GM19328 (cell line): Measurements from ENCODE around the gene PM20D2.

Experiments used
- ATAC-seq: cut with Tn5 transposase; IDR thresholded peaks from one replicate; pipeline ENCODE4 v1.9.1; 2021; ENCODE audit warnings: mild to moderate bottlenecking, moderate library complexity; ENCODE audit not compliant: unreplicated experiment

Gene PM20D2

GRCh38 chr6:89199579-89199978 is 53.7 kb downstream of the PM20D2 start:
- ATAC-seq = no peak

- ATAC-seq = no peak
These were observed 54.9 kb downstream of the PM20D2 start for GRCh38 chr6:89200706-89201215.

GRCh38 chr6:89204096-89204495 is 58.2 kb downstream of the PM20D2 start:
- ATAC-seq = no peak

DNA sequence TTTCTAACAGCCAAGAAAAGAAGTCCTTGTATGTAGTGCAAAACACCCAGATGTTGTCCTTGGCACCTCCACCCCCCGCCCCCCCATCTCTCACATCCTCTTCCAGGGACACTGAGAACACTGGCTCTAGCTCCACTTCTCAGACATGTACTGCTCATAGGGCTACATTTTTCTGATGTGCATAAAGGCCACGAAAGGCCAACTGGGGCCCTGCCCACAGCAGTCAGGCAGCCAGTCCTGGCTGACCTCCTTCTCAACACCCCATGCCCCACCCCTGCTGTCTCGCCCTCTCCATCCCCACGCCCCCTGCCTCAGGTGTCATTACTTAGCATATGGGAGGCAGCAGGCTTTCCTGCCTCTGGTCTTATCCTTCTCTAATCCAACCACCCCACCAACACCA is 60.0 kb downstream of the PM20D2 start:
- ATAC-seq = no peak

- no peak for ATAC-seq
These were observed 62.7 kb downstream of the PM20D2 start for GRCh38 chr6:89208551-89208950.

GRCh38 chr6:89209457-89209856 is 63.6 kb downstream of the PM20D2 start:
- no peak for ATAC-seq

- ATAC-seq = no peak
These were observed 66.6 kb downstream of the PM20D2 start for GRCh38 chr6:89212472-89212871.

DNA sequence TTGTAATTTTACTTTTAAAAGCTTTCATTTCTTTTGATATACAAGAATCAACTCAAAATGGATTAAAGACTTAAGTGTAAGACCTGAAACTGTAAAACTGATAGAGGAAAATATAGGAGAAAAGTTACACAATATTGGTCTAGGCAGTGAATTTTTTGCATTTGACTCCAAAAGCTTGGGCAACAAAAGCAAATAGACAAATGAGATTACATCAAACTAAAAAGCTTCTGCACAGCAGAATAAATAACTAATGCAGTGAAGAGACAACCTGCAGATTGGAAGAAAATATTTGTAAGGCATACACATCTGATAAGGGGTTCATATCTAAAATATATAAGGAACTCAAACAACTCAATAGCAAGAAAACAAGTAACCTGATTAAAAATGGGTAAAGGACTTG is 68.3 kb downstream of the PM20D2 start:
- ATAC-seq = no peak
